K562 (cell line): ENCODE measurements around the gene GPR37L1. TPM values are rescaled to one million over a fixed set of nuclear protein-coding genes. Genes with fewer than 3 reads are reported as not detected.

Experiments used
- ATAC-seq: fragments of 200-7000 bp; cut with Tn5 transposase; 3 replicates; pipeline ENCODE4 v1.9.1; 2020; ENCODE audit warnings: moderate library complexity
- BruUV-seq: library from RNA; stranded (reverse); fragments of 400-500 nt; replicated peaks from 2 replicates; lab custom pipeline; 2021; lab: Mats Ljungman, UMichigan
- CTCF ChIA-PET: fragments of 300-600 bp; formaldehyde crosslinking; extraction: SDS; loops from one replicate; lab custom pipeline; 2021; ENCODE audit warnings: low intra/inter-chr PET ratio; lab: Yijun Ruan, JAX
- POLR2A ChIA-PET: fragments of 300-600, 350-650 bp; sonication (Branson Sonifier 250); formaldehyde crosslinking; extraction: SDS; loops from one replicate; lab custom pipeline; 2021; ENCODE audit warnings: antibody characterized with exemption, inconsistent platforms; lab: Yijun Ruan, JAX
- DNase-seq, 4 experiments: peaks; one replicate each; pipeline versions ENCODE4 v3.0.0 to v3.0.0-alpha.2; 2011 to 2018; ENCODE audit warnings: low spot score in 3 of 4, mixed read lengths in 3 of 4; ENCODE audit errors: extremely low read depth in 1 of 4
- FAIRE-seq: peaks from 2 replicates; lab custom pipeline; 2011; peaks lifted over from hg19 to GRCh38; lab: Jason Lieb, UNC
- H2AFZ ChIP-seq: 2 replicates; pipeline ENCODE4 v1.6.0; 2011; ENCODE audit warnings: low read depth, low read length, control low read depth, inconsistent platforms
- H3K27ac ChIP-seq: fragments of 200-600 bp; 3 replicates; pipeline ENCODE4 v1.8.0; 2011; ENCODE audit warnings: low read depth, mild to moderate bottlenecking, control low read depth, inconsistent platforms, low read length, moderate library complexity, mixed read lengths; ENCODE audit errors: extremely low read depth
- H3K27me3 ChIP-seq, 2 experiments: fragments of 300-600 bp in 1 of 2; 2 replicates in 1 of 2; 3 replicates in 1 of 2; pipeline versions ENCODE4 v1.6.0 to v1.8.0; 2011; ENCODE audit warnings: inconsistent platforms in 2 of 2, low read length in 2 of 2, mild to moderate bottlenecking in 1 of 2, mixed read lengths in 1 of 2, moderate library complexity in 1 of 2; ENCODE audit not compliant: control insufficient read depth in 2 of 2, insufficient read depth in 2 of 2
- H3K36me3 ChIP-seq: fragments of 300-600 bp; 3 replicates; pipeline ENCODE4 v1.8.0; 2011; ENCODE audit warnings: mild to moderate bottlenecking, low read length, inconsistent platforms; ENCODE audit not compliant: control insufficient read depth, insufficient read depth
- H3K4me1 ChIP-seq, 2 experiments: fragments of 200-600 bp in 1 of 2; replicated peaks in 1 of 2; 2 replicates in 1 of 2; 3 replicates in 1 of 2; pipeline versions ENCODE4 v1.5.1 to v1.8.0; 2011; ENCODE audit warnings: inconsistent platforms in 2 of 2, low read length in 2 of 2, mild to moderate bottlenecking in 1 of 2, mixed read lengths in 1 of 2, moderate library complexity in 1 of 2; ENCODE audit not compliant: control insufficient read depth in 2 of 2, insufficient read depth in 2 of 2
- H3K4me2 ChIP-seq: 2 replicates; pipeline ENCODE4 v1.6.1; 2011; ENCODE audit warnings: low read length, control low read depth, inconsistent platforms, mixed read lengths; ENCODE audit not compliant: insufficient read depth
- H3K4me3 ChIP-seq: fragments of 200-600 bp; sonication (generic), shearing (Covaris generic); 2 replicates; pipeline ENCODE4 v1.5.1; 2016; ENCODE audit warnings: control low read depth, inconsistent platforms
- H3K79me2 ChIP-seq: fragments of 200-600 bp; 3 replicates; pipeline ENCODE4 v1.8.0; 2011; ENCODE audit warnings: low read length, inconsistent platforms; ENCODE audit not compliant: control insufficient read depth, insufficient read depth
- H3K9ac ChIP-seq, 2 experiments: 2 replicates each; pipeline versions ENCODE4 v1.6.0 to v1.6.1; 2011; ENCODE audit warnings: low read depth in 2 of 2, low read length in 2 of 2, control low read depth in 1 of 2, inconsistent platforms in 1 of 2, mild to moderate bottlenecking in 1 of 2, mixed read lengths in 1 of 2; ENCODE audit not compliant: insufficient read depth in 1 of 2
- H3K9me1 ChIP-seq: one replicate; pipeline ENCODE4 v1.6.0; 2011; ENCODE audit warnings: inconsistent platforms, mild to moderate bottlenecking, low read length, moderate library complexity; ENCODE audit not compliant: control insufficient read depth, insufficient read depth
- H3K9me3 ChIP-seq: replicated peaks from 2 replicates; pipeline ENCODE4 v1.5.1; 2011; ENCODE audit warnings: low read depth, low read length, inconsistent platforms; ENCODE audit not compliant: control insufficient read depth, insufficient read depth
- H4K20me1 ChIP-seq: replicated peaks from 2 replicates; pipeline ENCODE4 v1.6.1; 2011; ENCODE audit warnings: low read length, inconsistent platforms, mixed read lengths; ENCODE audit not compliant: control insufficient read depth, insufficient read depth
- THRAP3 ChIP-seq: fragments of 450-650 bp; IDR thresholded peaks from 2 replicates; pipeline ENCODE4 v1.6.1; 2016; ENCODE audit warnings: mild to moderate bottlenecking, inconsistent platforms, borderline replicate concordance
- WGBS: fragments of 100-300 bp; shearing (Covaris generic); methylation state at CpG from one replicate; pipeline ENCODE4 v1.1.6; 2016; ENCODE audit warnings: low coverage, mixed read lengths; ENCODE audit not compliant: insufficient coverage; ENCODE audit errors: missing lambda C conversion rate; 5-methylcytosine and 5-hydroxymethylcytosine counted together
- in situ Hi-C: fragments of 300-500 bp; cut with MboI; formaldehyde crosslinking; loops from 4 replicates; pipeline ENCODE4 v1.15.0; 2018; ENCODE audit warnings: inconsistent platforms, mixed read lengths
- intact Hi-C: fragments of 100-400 bp; cut with micrococcal nuclease; formaldehyde crosslinking; loops from 2 replicates; pipeline ENCODE4 v1.14.2; 2022
- polyA plus RNA-seq, 8 experiments: library from polyadenylated mRNA; depleted of rRNA in 4 of 8; stranded (reverse) in 5 of 8; unstranded in 3 of 8; fragments of >200 nt; fragmentation: Nextera tagmentation in 2 of 8; fragmentation: Illumina TruSeq in 1 of 8; extraction: Ambion mirVana in 2 of 8; extraction: Trizol in 1 of 8; gene quantifications; 2 replicates each; pipeline versions ENCODE4 v1.2.1 to v1.2.3, GENCODE V29; 2011 to 2014; ENCODE audit warnings: inconsistent platforms in 1 of 8, missing spikeins in 1 of 8
- total RNA-seq, 7 experiments: library from RNA; depleted of rRNA in 6 of 7; stranded (reverse); fragments of >200 nt in 6 of 7; fragmentation: Illumina TruSeq in 2 of 7; extraction: Trizol in 2 of 7; gene quantifications; 2 replicates each; pipeline versions ENCODE4 v1.2.1 to v1.2.3, GENCODE V29; 2011 to 2021; ENCODE audit warnings: low replicate concordance in 1 of 7
- TF ChIP-seq, protein P1 (sequence below): fragments of 250-450 bp; sonication (Bioruptor Pico); IDR thresholded peaks from 2 replicates; pipeline ENCODE4 v1.5.0; 2021
- TF ChIP-seq, protein P2 (sequence below): fragments of 450-650 bp; IDR thresholded peaks from 2 replicates; pipeline ENCODE4 v1.6.1; 2016
- TF ChIP-seq, protein P3 (sequence below), 2 experiments: IDR thresholded peaks in 1 of 2; conservative IDR thresholded peaks in 1 of 2; 2 replicates each; pipeline ENCODE4 v1.6.1; 2016; ENCODE audit warnings: low read depth in 2 of 2, mild to moderate bottlenecking in 1 of 2, missing compliant biosample characterization in 1 of 2, missing genetic modification characterization in 1 of 2, moderate library complexity in 1 of 2

GPR37L1 gene
- total and polyA plus RNA-seq, 9 of the 15 experiments (the other 6 are each of a cell fraction or from before 2014, with no cell fraction given): not detected

DNA sequence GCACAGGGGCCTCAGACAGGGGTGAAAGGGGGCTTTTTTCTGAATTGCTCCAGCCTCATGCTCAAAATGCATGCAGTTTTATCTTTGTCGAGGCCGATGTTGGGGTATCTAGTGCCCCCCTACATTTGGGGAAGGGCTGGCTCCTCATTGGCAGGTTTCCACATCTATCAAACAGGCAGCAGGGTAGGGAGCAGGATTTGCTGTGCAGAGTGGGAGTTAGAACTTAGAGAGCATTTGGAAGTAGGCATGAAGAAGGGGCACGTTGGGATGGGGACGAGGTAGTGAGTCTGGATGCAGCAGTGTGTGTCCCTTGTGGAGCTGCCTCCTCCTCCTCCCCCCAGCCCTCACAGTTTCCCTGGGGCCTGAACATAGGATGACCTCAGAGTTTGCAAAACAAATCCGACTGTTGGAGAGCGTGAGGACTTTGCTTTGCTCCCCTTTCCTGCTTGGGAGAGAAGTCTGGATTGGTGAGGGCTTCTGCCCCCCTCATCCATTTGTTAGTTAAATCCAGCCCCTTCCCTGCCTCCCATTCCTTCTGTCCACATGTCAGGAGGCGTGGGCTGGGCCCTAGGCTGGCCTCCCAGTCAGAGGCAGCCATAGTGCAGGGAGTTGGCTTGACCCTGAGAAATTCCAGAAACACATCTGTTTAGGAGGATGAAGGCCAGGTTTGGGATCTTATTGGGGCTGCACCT, 36.9 kb upstream of the GPR37L1 start:
- H3K27me3 ChIP-seq: peaks cover 6 to 30% of the 10 kb centered on the region in 2 experiments; a peak in 4 of 5 replicates
- ChIA-PET POLR2A (interaction anchor here (0.6 to 1.0 kb wide), 2 partner anchors 27 to 68 kb away, joined by 3 read pairs; no protein-coding TSS in a partner anchor), CTCF (no interaction called here)
- intact Hi-C loops (no loop called here), in situ Hi-C loops (no loop called here)
- H3K9me3 ChIP-seq: no peaks in the 10 kb centered on the region
- peak; percentile 44 for ATAC-seq
- peak in 2 of 4 experiments; percentile 7 to 9 for DNase-seq
- peak overlapping the region in 1 of 2 experiments; percentile 40; a peak in 1 of 4 replicates for H3K9ac ChIP-seq
- 12% methylated on average over 7 of the region's 7 CpGs for WGBS
- no peak overlapping the region for H3K4me3 ChIP-seq
- BruUV-seq: no TSS peak
- no peaks in the 10 kb centered on the region for H3K36me3 ChIP-seq
- no peaks in the 10 kb centered on the region; the same call in 1 of the 2 replicates for H4K20me1 ChIP-seq
- no peak overlapping the region for H3K4me2 ChIP-seq
- no peaks in the 10 kb centered on the region for H3K9me1 ChIP-seq
- FAIRE-seq: no peak
- H3K79me2 ChIP-seq: no peaks in the 10 kb centered on the region
- H3K4me1 ChIP-seq: peaks cover 0 to 12% of the 10 kb centered on the region in 2 experiments; a peak in 1 of 5 replicates
- H2AFZ ChIP-seq: no peak overlapping the region
- no peak overlapping the region for H3K27ac ChIP-seq
- TF ChIP-seq, protein P1, sequence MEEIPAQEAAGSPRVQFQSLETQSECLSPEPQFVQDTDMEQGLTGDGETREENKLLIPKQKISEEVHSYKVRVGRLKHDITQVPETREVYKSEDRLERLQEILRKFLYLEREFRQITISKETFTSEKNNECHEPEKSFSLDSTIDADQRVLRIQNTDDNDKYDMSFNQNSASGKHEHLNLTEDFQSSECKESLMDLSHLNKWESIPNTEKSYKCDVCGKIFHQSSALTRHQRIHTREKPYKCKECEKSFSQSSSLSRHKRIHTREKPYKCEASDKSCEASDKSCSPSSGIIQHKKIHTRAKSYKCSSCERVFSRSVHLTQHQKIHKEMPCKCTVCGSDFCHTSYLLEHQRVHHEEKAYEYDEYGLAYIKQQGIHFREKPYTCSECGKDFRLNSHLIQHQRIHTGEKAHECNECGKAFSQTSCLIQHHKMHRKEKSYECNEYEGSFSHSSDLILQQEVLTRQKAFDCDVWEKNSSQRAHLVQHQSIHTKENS (CRISPR knock-in tag): no peak
- TF ChIP-seq, protein P2, sequence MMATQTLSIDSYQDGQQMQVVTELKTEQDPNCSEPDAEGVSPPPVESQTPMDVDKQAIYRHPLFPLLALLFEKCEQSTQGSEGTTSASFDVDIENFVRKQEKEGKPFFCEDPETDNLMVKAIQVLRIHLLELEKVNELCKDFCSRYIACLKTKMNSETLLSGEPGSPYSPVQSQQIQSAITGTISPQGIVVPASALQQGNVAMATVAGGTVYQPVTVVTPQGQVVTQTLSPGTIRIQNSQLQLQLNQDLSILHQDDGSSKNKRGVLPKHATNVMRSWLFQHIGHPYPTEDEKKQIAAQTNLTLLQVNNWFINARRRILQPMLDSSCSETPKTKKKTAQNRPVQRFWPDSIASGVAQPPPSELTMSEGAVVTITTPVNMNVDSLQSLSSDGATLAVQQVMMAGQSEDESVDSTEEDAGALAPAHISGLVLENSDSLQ: peak; percentile 75; the same call in 1 of the 2 replicates
- no peak for TF ChIP-seq THRAP3
- TF ChIP-seq, protein P3, sequence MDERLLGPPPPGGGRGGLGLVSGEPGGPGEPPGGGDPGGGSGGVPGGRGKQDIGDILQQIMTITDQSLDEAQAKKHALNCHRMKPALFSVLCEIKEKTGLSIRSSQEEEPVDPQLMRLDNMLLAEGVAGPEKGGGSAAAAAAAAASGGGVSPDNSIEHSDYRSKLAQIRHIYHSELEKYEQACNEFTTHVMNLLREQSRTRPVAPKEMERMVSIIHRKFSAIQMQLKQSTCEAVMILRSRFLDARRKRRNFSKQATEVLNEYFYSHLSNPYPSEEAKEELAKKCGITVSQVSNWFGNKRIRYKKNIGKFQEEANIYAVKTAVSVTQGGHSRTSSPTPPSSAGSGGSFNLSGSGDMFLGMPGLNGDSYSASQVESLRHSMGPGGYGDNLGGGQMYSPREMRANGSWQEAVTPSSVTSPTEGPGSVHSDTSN (CRISPR knock-in tag; IDR thresholded peaks at IDR 0.05; ENCODE audit: low read depth): no peak
- TF ChIP-seq, protein P3 (tag; conservative IDR thresholded peaks at IDR 0.05; ENCODE audit: low read depth): 0 out of 2 replicates have a peak, but pooled peaks have one; percentile 19
